Measurements from ENCODE around the gene TAPT1.
"Not testable (repeated sequence)": the region's sequence is repeated elsewhere in the genome, so short reads cannot be mapped to it uniquely, and the experiment has no call there.

TAPT1 gene

GRCh38 chr4:16157609-16158503 is 68.4 kb downstream of the TAPT1 start:
- H3K4me3 ChIP-seq (replicated peaks in 1 of 2; ENCODE audit: low read depth in 2 of 2, low read length in 2 of 2) = no peak overlapping the region
- TF ChIP-seq CTCF (IDR thresholded peaks at IDR 0.05; ENCODE audit: low read depth, low read length) = no peak
- peak; percentile 12 to 18 for DNase-seq (ENCODE audit: low read depth in 2 of 2)

- no peak for DNase-seq (ENCODE audit: low read depth in 2 of 2)
- H3K4me3 ChIP-seq (replicated peaks in 1 of 2; ENCODE audit: low read depth in 2 of 2, low read length in 2 of 2) = no peak overlapping the region
- TF ChIP-seq CTCF (IDR thresholded peaks at IDR 0.05; ENCODE audit: low read depth, low read length) = no peak
These were observed 70.6 kb downstream of the TAPT1 start for GRCh38 chr4:16155528-16156169.

- no peak for DNase-seq (ENCODE audit: low read depth in 2 of 2)
- no peak for TF ChIP-seq CTCF (IDR thresholded peaks at IDR 0.05; ENCODE audit: low read depth, low read length)
These were observed 71.8 kb downstream of the TAPT1 start for GRCh38 chr4:16154451-16154850.

GRCh38 chr4:16150716-16151115 is 75.6 kb downstream of the TAPT1 start:
- DNase-seq (ENCODE audit: low read depth in 2 of 2) = no peak
- no peak overlapping the region for H3K4me3 ChIP-seq (replicated peaks in 1 of 2; ENCODE audit: low read depth in 2 of 2, low read length in 2 of 2)
- no peak for TF ChIP-seq CTCF (IDR thresholded peaks at IDR 0.05; ENCODE audit: low read depth, low read length)

More at GRCh38 chr4:16154451-16154850, 71.8 kb downstream of the TAPT1 start:
- no peak overlapping the region for H3K4me3 ChIP-seq (replicated peaks in 1 of 2; ENCODE audit: low read depth in 2 of 2, low read length in 2 of 2)

GRCh38 chr4:16144913-16145312 is 81.4 kb downstream of the TAPT1 start:
- not testable (repeated sequence) for H3K4me3 ChIP-seq (replicated peaks in 1 of 2; ENCODE audit: low read depth in 2 of 2, low read length in 2 of 2); DNase-seq (ENCODE audit: low read depth in 2 of 2)

- no peak for DNase-seq (ENCODE audit: low read depth in 2 of 2)
These were observed 83.5 kb downstream of the TAPT1 start for GRCh38 chr4:16142598-16143310.

More at GRCh38 chr4:16142598-16143310, 83.5 kb downstream of the TAPT1 start:
- TF ChIP-seq CTCF (IDR thresholded peaks at IDR 0.05; ENCODE audit: low read depth, low read length) = no peak
- no peak overlapping the region for H3K4me3 ChIP-seq (replicated peaks in 1 of 2; ENCODE audit: low read depth in 2 of 2, low read length in 2 of 2)

All from cardiac fibroblast (primary cell).